ENCODE data around the gene NBEA. TPM values are rescaled to one million over a fixed set of nuclear protein-coding genes. Genes with fewer than 3 reads are reported as not detected.

Gene NBEA
- total RNA-seq, 3 donors from 2014 or later (not counting 1 experiment from before 2014, with no cell fraction given) = 0.27 to 0.66 (median 0.33) TPM

DNA sequence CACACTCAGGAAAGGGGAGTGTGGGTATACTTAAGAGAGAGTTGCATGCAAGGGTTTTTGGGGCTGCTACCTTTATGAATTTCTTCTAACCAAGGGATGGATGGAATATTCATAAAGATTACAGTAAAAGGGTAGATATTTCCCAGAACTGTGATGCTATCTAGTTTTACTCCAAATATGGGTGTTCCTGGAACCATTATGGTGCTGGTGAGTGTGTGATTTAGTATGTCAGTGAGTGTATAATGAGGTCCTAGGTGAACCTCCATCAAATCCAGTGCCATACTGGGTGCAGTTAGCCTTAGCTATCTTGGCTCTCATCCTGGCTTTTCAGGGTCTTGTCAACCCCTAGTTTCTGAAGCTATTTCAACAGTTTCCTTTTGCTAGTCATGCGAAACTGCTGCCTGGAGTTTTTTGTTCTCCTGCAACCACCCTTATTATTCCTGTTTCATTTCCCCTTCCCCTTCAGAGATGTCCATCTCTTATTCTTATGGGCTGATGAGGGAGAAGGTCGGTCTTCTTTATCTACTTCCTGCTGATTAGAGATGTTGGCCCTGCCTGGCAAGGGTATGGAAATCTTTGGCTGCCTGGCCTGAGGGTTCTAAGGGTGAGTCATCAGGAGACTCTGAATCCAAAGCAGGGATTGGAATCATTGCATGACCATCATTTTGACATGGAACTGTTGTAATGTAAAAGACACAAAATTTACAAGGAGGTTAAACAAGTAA lies 202.3 kb downstream of the NBEA start:
- H3K36me3 ChIP-seq (ENCODE audit: control insufficient read depth, insufficient read depth, low read length) = no peaks in the 10 kb centered on the region
- Mint-ChIP-seq H3K36me3 (no peaks in the 10 kb centered on the region), H3K27me3 (ENCODE audit: low read depth in 2 of 2) (no peaks in the 10 kb centered on the region), H3K9me3 (no peaks in the 10 kb centered on the region), H3K4me3 (no peak overlapping the region), H3K27ac (no peak overlapping the region), H3K4me1 (no peaks in the 10 kb centered on the region)
- TF ChIP-seq, protein P1, sequence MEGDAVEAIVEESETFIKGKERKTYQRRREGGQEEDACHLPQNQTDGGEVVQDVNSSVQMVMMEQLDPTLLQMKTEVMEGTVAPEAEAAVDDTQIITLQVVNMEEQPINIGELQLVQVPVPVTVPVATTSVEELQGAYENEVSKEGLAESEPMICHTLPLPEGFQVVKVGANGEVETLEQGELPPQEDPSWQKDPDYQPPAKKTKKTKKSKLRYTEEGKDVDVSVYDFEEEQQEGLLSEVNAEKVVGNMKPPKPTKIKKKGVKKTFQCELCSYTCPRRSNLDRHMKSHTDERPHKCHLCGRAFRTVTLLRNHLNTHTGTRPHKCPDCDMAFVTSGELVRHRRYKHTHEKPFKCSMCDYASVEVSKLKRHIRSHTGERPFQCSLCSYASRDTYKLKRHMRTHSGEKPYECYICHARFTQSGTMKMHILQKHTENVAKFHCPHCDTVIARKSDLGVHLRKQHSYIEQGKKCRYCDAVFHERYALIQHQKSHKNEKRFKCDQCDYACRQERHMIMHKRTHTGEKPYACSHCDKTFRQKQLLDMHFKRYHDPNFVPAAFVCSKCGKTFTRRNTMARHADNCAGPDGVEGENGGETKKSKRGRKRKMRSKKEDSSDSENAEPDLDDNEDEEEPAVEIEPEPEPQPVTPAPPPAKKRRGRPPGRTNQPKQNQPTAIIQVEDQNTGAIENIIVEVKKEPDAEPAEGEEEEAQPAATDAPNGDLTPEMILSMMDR (IDR thresholded peaks at IDR 0.05) = no peak
- no peak overlapping the region for H3K4me3 ChIP-seq (ENCODE audit: low read length)
- intact Hi-C loops (cut with micrococcal nuclease) = no loop called here
- H3K27ac ChIP-seq (ENCODE audit: low read length) = no peak overlapping the region
- H3K27me3 ChIP-seq (ENCODE audit: control insufficient read depth, insufficient read depth, low read length) = no peaks in the 10 kb centered on the region
- no peaks in the 10 kb centered on the region for H3K4me1 ChIP-seq (ENCODE audit: control insufficient read depth, insufficient read depth, low read length)
- ATAC-seq (no peak), DNase-seq (no peak)
- H3K9me3 ChIP-seq (ENCODE audit: control insufficient read depth, insufficient read depth, low read length) = no peaks in the 10 kb centered on the region
- 56% methylated on average over 1 of the region's 2 CpGs for WGBS (ENCODE audit: insufficient coverage)

DNA sequence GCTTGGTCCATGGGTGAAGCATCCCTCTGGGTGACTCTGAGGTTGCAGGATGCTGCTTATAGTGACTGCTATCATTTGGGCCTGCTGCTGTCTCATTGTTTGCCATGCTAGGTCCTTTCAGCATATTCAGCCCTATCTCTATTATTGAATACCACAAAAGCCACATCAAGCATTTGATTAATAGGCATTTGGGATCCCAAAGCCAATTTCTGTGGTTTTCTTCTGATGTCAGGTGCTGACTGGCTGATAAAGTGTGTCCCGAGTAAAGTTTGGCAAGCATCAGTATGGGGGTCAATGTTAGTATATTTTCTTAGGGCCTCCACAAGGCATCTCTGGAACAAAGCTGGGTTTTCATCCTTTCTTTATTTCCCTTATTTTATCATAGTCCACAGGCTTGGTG lies 204.6 kb downstream of the NBEA start:
- H3K27me3 Mint-ChIP-seq (ENCODE audit: low read depth in 2 of 2) = no peaks in the 10 kb centered on the region
- no peak overlapping the region for H3K27ac Mint-ChIP-seq
- Histone ChIP-seq H3K4me1 (ENCODE audit: control insufficient read depth, insufficient read depth, low read length) (no peaks in the 10 kb centered on the region), H3K9me3 (ENCODE audit: control insufficient read depth, insufficient read depth, low read length) (no peaks in the 10 kb centered on the region), H3K27ac (ENCODE audit: low read length) (no peak overlapping the region), H3K36me3 (ENCODE audit: control insufficient read depth, insufficient read depth, low read length) (no peaks in the 10 kb centered on the region), H3K4me3 (ENCODE audit: low read length) (no peak overlapping the region), H3K27me3 (ENCODE audit: control insufficient read depth, insufficient read depth, low read length) (no peaks in the 10 kb centered on the region)
- no peaks in the 10 kb centered on the region for H3K36me3 Mint-ChIP-seq
- ATAC-seq (no peak), DNase-seq (no peak)
- TF ChIP-seq, protein P1 (IDR thresholded peaks at IDR 0.05) = no peak
- 71% methylated on average over 1 of the region's 1 CpG for WGBS (ENCODE audit: insufficient coverage)
- no peak overlapping the region for H3K4me3 Mint-ChIP-seq
- H3K9me3 Mint-ChIP-seq = no peaks in the 10 kb centered on the region
- intact Hi-C loops (cut with micrococcal nuclease) = no loop called here
- H3K4me1 Mint-ChIP-seq = no peaks in the 10 kb centered on the region

DNA sequence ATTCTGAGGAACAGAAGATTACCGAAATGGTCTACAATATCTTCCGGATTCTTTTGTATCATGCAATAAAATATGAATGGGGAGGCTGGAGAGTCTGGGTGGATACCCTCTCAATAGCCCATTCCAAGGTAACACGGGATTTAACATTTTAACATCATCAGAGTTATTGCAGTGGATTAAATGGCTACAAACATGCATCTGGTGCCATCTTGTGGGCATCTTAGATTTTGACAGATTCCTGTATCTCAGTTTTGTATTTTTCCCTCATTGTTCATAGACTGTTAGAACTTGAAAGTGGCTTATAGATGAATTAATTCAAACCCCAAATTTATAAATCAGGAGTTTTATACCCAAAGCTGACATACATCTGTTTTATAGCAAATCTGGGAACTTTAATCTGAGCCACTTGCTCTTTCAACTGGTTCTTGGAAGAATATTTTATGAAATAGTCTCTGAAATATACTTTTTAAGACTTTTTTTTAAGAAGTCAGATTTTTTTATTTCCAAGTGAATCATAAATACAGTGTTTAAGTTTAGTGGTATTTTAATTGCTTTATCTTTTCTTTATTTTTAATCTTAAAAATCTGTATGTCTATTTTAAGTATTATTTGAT lies 215.2 kb downstream of the NBEA start:
- H3K4me3 Mint-ChIP-seq = no peak overlapping the region
- H3K27me3 Mint-ChIP-seq (ENCODE audit: low read depth in 2 of 2) = no peaks in the 10 kb centered on the region
- 61% methylated on average over 3 of the region's 3 CpGs for WGBS (ENCODE audit: insufficient coverage)
- DNase-seq (peak in 1 of 2 donors; percentile 56), ATAC-seq (no peak)
- H3K4me1 ChIP-seq (ENCODE audit: control insufficient read depth, insufficient read depth, low read length) = no peaks in the 10 kb centered on the region
- H3K27me3 ChIP-seq (ENCODE audit: control insufficient read depth, insufficient read depth, low read length) = no peaks in the 10 kb centered on the region
- TF ChIP-seq, protein P1 (IDR thresholded peaks at IDR 0.05) = no peak
- no peak overlapping the region for H3K27ac Mint-ChIP-seq
- intact Hi-C loops (cut with micrococcal nuclease) = no loop called here
- no peaks in the 10 kb centered on the region for H3K36me3 ChIP-seq (ENCODE audit: control insufficient read depth, insufficient read depth, low read length)
- no peaks in the 10 kb centered on the region for H3K9me3 ChIP-seq (ENCODE audit: control insufficient read depth, insufficient read depth, low read length)
- H3K27ac ChIP-seq (ENCODE audit: low read length) = no peak overlapping the region
- no peak overlapping the region for H3K4me3 ChIP-seq (ENCODE audit: low read length)
- peaks cover under 1% of the 10 kb centered on the region in 2 donors for H3K4me1 Mint-ChIP-seq
- H3K9me3 Mint-ChIP-seq = no peaks in the 10 kb centered on the region
- no peaks in the 10 kb centered on the region for H3K36me3 Mint-ChIP-seq

All from natural killer cell (primary cell).